Effector memory CD4-positive, alpha-beta T cell (primary cell): ENCODE data around the gene RMDN3.

Source experiments
- DNase-seq, 3 donors: peaks; one replicate each; pipeline ENCODE4 v3.0.0-alpha.2; 2020
- H3K27ac ChIP-seq: 2 replicates; pipeline ENCODE4 v1.7.0; 2013; ENCODE audit warnings: mild to moderate bottlenecking, low read length, moderate library complexity; ENCODE audit not compliant: insufficient read depth, poor library complexity, severe bottlenecking
- H3K27me3 ChIP-seq: replicated peaks from 2 replicates; pipeline ENCODE4 v1.7.0; 2013; ENCODE audit warnings: mild to moderate bottlenecking, low read length; ENCODE audit not compliant: insufficient read depth, control insufficient read depth, poor library complexity, severe bottlenecking
- H3K36me3 ChIP-seq: 2 replicates; pipeline ENCODE4 v1.7.0; 2013; ENCODE audit warnings: mild to moderate bottlenecking, low read length, moderate library complexity; ENCODE audit not compliant: control insufficient read depth, insufficient read depth
- H3K4me1 ChIP-seq: 2 replicates; pipeline ENCODE4 v1.7.0; 2013; ENCODE audit warnings: low read length, mild to moderate bottlenecking; ENCODE audit not compliant: control insufficient read depth, insufficient read depth, poor library complexity, severe bottlenecking
- H3K4me3 ChIP-seq: 2 replicates; pipeline ENCODE4 v1.7.0; 2013; ENCODE audit warnings: low read length, low read depth, mild to moderate bottlenecking; ENCODE audit not compliant: insufficient read depth, poor library complexity, severe bottlenecking
- H3K9me3 ChIP-seq: 2 replicates; pipeline ENCODE4 v1.7.0; 2013; ENCODE audit warnings: mild to moderate bottlenecking, low read length, moderate library complexity; ENCODE audit not compliant: control insufficient read depth

The RMDN3 gene

GRCh38 chr15:40773902-40774301, 18.8 kb upstream of the RMDN3 start:
- H3K9me3 ChIP-seq = no peaks in the 10 kb centered on the region
- no peak for DNase-seq
- no peak overlapping the region for H3K4me3 ChIP-seq
- H3K27ac ChIP-seq = no peak overlapping the region
- no peaks in the 10 kb centered on the region for H3K27me3 ChIP-seq
- peaks cover 4% of the 10 kb centered on the region for H3K4me1 ChIP-seq
- H3K36me3 ChIP-seq = peaks cover 36% of the 10 kb centered on the region

GRCh38 chr15:40773496-40773895, 18.4 kb upstream of the RMDN3 start:
- Histone ChIP-seq H3K4me1 (peaks cover 4% of the 10 kb centered on the region), H3K4me3 (no peak overlapping the region), H3K9me3 (no peaks in the 10 kb centered on the region), H3K36me3 (peaks cover 34% of the 10 kb centered on the region), H3K27me3 (no peaks in the 10 kb centered on the region), H3K27ac (no peak overlapping the region)
- no peak for DNase-seq

GRCh38 chr15:40772014-40772413, 17.0 kb upstream of the RMDN3 start:
- Histone ChIP-seq H3K36me3 (peaks cover 38% of the 10 kb centered on the region), H3K9me3 (no peaks in the 10 kb centered on the region), H3K4me1 (peaks cover 4% of the 10 kb centered on the region), H3K27me3 (no peaks in the 10 kb centered on the region), H3K4me3 (no peak overlapping the region), H3K27ac (no peak overlapping the region)
- no peak for DNase-seq

- no peaks in the 10 kb centered on the region for H3K27me3 ChIP-seq
- peaks cover 4% of the 10 kb centered on the region for H3K4me1 ChIP-seq
- no peak overlapping the region for H3K4me3 ChIP-seq
- H3K27ac ChIP-seq = no peak overlapping the region
- DNase-seq = no peak
- H3K36me3 ChIP-seq = peaks cover 30% of the 10 kb centered on the region
- H3K9me3 ChIP-seq = no peaks in the 10 kb centered on the region
These were observed 16.2 kb upstream of the RMDN3 start for GRCh38 chr15:40771242-40771641.

- Histone ChIP-seq H3K4me3 (no peak overlapping the region), H3K27ac (no peak overlapping the region), H3K27me3 (no peaks in the 10 kb centered on the region), H3K36me3 (peaks cover 21% of the 10 kb centered on the region), H3K9me3 (no peaks in the 10 kb centered on the region), H3K4me1 (peaks cover 10% of the 10 kb centered on the region)
- DNase-seq = no peak
These were observed 15.2 kb upstream of the RMDN3 start for GRCh38 chr15:40770147-40770721.

- DNase-seq = no peak
- peaks cover 17% of the 10 kb centered on the region for H3K4me1 ChIP-seq
- no peak within 1 kb of the TSS for H3K4me3 ChIP-seq
- H3K27me3 ChIP-seq = no peaks in the 10 kb centered on the region
- peak within 1 kb of the TSS; percentile 27 for H3K27ac ChIP-seq
- no peaks in the 10 kb centered on the region for H3K9me3 ChIP-seq
- H3K36me3 ChIP-seq = peaks cover 19% of the 10 kb centered on the region
These were observed 14.5 kb upstream of the RMDN3 start, which contains the start of gene C15orf62 for GRCh38 chr15:40769274-40770146. C15orf62 (plus strand) TSS chr15:40769980; CDS start chr15:40770496, 516 bp downstream.

GRCh38 chr15:40768521-40769273, 13.6 kb upstream of the RMDN3 start:
- Histone ChIP-seq H3K27ac (peak overlapping the region; percentile 27), H3K9me3 (no peaks in the 10 kb centered on the region), H3K27me3 (no peaks in the 10 kb centered on the region), H3K4me1 (peaks cover 22% of the 10 kb centered on the region), H3K36me3 (peaks cover 19% of the 10 kb centered on the region), H3K4me3 (no peak overlapping the region)
- DNase-seq = no peak

- H3K36me3 ChIP-seq = peaks cover 16% of the 10 kb centered on the region
- DNase-seq = no peak
- H3K4me3 ChIP-seq = no peak overlapping the region
- no peaks in the 10 kb centered on the region for H3K27me3 ChIP-seq
- H3K27ac ChIP-seq = no peak overlapping the region
- no peaks in the 10 kb centered on the region for H3K9me3 ChIP-seq
- peaks cover 30% of the 10 kb centered on the region for H3K4me1 ChIP-seq
These were observed 12.9 kb upstream of the RMDN3 start for GRCh38 chr15:40767838-40768500.

- peaks cover 12% of the 10 kb centered on the region for H3K36me3 ChIP-seq
- no peak for DNase-seq
- no peak overlapping the region for H3K4me3 ChIP-seq
- H3K9me3 ChIP-seq = no peaks in the 10 kb centered on the region
- peaks cover 30% of the 10 kb centered on the region for H3K4me1 ChIP-seq
- no peak overlapping the region for H3K27ac ChIP-seq
- no peaks in the 10 kb centered on the region for H3K27me3 ChIP-seq
These were observed 12.1 kb upstream of the RMDN3 start for GRCh38 chr15:40766906-40767837.
